ENCODE results near the gene OOSP4A.

OOSP4A gene

DNA sequence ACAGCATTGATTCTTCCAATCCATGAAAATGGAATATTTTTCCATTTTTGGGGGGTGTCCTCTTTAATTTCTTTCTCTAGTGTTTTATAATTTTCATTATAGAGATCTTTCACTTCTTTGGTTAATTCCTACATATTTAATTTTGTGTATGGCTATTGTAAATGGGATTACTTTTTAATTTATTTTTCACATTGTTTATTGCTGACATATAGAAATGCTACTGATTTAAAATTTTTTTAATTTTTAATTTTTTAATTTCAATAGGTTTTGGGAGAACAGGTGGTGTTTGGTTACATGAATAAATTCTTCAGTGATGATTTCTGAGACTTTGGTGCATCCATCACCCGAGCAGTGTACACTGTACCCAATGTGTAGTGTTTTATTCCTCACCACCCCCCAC, 26.6 kb downstream of the OOSP4A start:
- Histone ChIP-seq H3K79me2 (ENCODE audit: insufficient read depth, low read length) (no peaks in the 10 kb centered on the region), H2AFZ (ENCODE audit: low read length) (no peak overlapping the region), H3K9me3 (ENCODE audit: low read length) (no peaks in the 10 kb centered on the region), H3F3A (ENCODE audit: insufficient read depth, low read length) (no peaks in the 10 kb centered on the region), H3K9me2 (ENCODE audit: low read depth, low read length) (no peaks in the 10 kb centered on the region), H3K4me3 (ENCODE audit: low read depth, low read length, poor library complexity, severe bottlenecking) (no peak overlapping the region), H3K27me3 (ENCODE audit: insufficient read depth, low read length) (no peaks in the 10 kb centered on the region), H3K4me2 (ENCODE audit: low read length) (no peak overlapping the region), H3K27ac (ENCODE audit: low read depth, low read length, poor library complexity, severe bottlenecking) (no peak overlapping the region), H3K4me1 (ENCODE audit: insufficient read depth, low read length, severe bottlenecking) (no peaks in the 10 kb centered on the region), H3K36me3 (ENCODE audit: insufficient read depth, low read length) (no peaks in the 10 kb centered on the region), H3K9ac (ENCODE audit: low read length) (no peak overlapping the region), H4K20me1 (ENCODE audit: insufficient read depth, low read length) (no peaks in the 10 kb centered on the region)
- no peak for TF ChIP-seq EZH2 (IDR thresholded peaks at IDR 0.05; ENCODE audit: borderline replicate concordance, low read length)
- no peak for TF ChIP-seq CTCF (IDR thresholded peaks at IDR 0.05; ENCODE audit: low read length)

DNA sequence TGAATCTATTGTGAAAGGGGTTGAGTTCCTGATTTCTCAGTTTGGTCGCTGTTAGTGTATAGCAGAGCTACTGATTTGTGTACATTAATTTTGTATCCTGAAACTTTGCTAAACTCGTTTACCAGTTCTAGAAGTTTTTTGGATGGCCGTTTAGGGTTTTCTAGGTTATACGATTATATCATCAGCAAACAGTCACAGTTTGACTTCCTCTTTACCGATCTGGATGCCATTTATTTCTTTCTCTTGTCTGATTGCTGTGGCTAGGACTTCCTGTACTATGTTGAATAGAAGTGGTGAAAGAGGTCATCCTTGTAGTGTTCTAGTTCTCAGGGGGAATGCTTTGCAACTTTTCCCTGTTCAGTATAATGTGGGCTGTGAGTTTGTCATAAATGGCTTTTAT, 28.6 kb downstream of the OOSP4A start:
- Histone ChIP-seq H3K27ac (ENCODE audit: low read depth, low read length, poor library complexity, severe bottlenecking) (no peak overlapping the region), H3K4me3 (ENCODE audit: low read depth, low read length, poor library complexity, severe bottlenecking) (no peak overlapping the region), H3K4me1 (ENCODE audit: insufficient read depth, low read length, severe bottlenecking) (no peaks in the 10 kb centered on the region), H3K9me2 (ENCODE audit: low read depth, low read length) (no peaks in the 10 kb centered on the region), H2AFZ (ENCODE audit: low read length) (no peak overlapping the region), H3K9me3 (ENCODE audit: low read length) (no peaks in the 10 kb centered on the region), H3K4me2 (ENCODE audit: low read length) (no peak overlapping the region), H3F3A (ENCODE audit: insufficient read depth, low read length) (no peaks in the 10 kb centered on the region), H3K36me3 (ENCODE audit: insufficient read depth, low read length) (no peaks in the 10 kb centered on the region), H3K27me3 (ENCODE audit: insufficient read depth, low read length) (no peaks in the 10 kb centered on the region), H3K79me2 (ENCODE audit: insufficient read depth, low read length) (no peaks in the 10 kb centered on the region), H4K20me1 (ENCODE audit: insufficient read depth, low read length) (no peaks in the 10 kb centered on the region), H3K9ac (ENCODE audit: low read length) (no peak overlapping the region)
- TF ChIP-seq EZH2 (IDR thresholded peaks at IDR 0.05; ENCODE audit: borderline replicate concordance, low read length) (no peak), CTCF (IDR thresholded peaks at IDR 0.05; ENCODE audit: low read length) (no peak)

GRCh38 chr11:59997800-59998199, 34.0 kb downstream of the OOSP4A start:
- Histone ChIP-seq H2AFZ (ENCODE audit: low read length) (no peak overlapping the region), H3K79me2 (ENCODE audit: insufficient read depth, low read length) (no peaks in the 10 kb centered on the region), H3K27me3 (ENCODE audit: insufficient read depth, low read length) (no peaks in the 10 kb centered on the region), H3K4me2 (ENCODE audit: low read length) (no peak overlapping the region), H3K9ac (ENCODE audit: low read length) (no peak overlapping the region), H3K9me2 (ENCODE audit: low read depth, low read length) (no peaks in the 10 kb centered on the region), H3K9me3 (ENCODE audit: low read length) (no peaks in the 10 kb centered on the region), H3K4me3 (ENCODE audit: low read depth, low read length, poor library complexity, severe bottlenecking) (no peak overlapping the region), H3K36me3 (ENCODE audit: insufficient read depth, low read length) (no peaks in the 10 kb centered on the region), H3K4me1 (ENCODE audit: insufficient read depth, low read length, severe bottlenecking) (no peaks in the 10 kb centered on the region), H4K20me1 (ENCODE audit: insufficient read depth, low read length) (no peaks in the 10 kb centered on the region), H3K27ac (ENCODE audit: low read depth, low read length, poor library complexity, severe bottlenecking) (no peak overlapping the region), H3F3A (ENCODE audit: insufficient read depth, low read length) (no peaks in the 10 kb centered on the region)
- TF ChIP-seq CTCF (IDR thresholded peaks at IDR 0.05; ENCODE audit: low read length) (no peak), EZH2 (IDR thresholded peaks at IDR 0.05; ENCODE audit: borderline replicate concordance, low read length) (no peak)

Data from OCI-LY1 (cell line).